Activated CD4-positive, alpha-beta T cell treated with anti-CD3 and anti-CD28 coated beads for 48 hours (primary cell): Measurements from ENCODE around the gene UNC80.

Experiments
- DNase-seq: peaks from one replicate; pipeline ENCODE4 v3.0.0-alpha.2; 2020

The UNC80 gene

DNA sequence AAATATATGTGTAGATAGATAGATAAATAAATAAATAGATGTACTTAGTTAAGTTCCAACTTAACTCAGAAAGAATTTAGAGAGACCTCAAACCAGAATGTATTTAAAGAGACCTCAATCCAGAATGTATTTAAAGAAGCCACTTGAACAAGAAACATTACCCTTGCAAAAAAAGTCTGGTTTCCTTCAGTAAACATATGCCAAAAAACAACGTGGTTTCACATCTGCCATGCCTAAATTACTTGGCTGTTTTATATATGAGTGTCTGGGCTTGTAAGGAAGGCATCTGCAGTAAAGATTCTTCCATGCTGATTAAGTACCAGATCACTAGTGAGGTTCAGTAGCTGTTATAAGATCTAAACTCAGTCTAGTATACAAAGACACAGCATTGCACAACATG, 201.7 kb downstream of the UNC80 start:
- no peak for DNase-seq

DNA sequence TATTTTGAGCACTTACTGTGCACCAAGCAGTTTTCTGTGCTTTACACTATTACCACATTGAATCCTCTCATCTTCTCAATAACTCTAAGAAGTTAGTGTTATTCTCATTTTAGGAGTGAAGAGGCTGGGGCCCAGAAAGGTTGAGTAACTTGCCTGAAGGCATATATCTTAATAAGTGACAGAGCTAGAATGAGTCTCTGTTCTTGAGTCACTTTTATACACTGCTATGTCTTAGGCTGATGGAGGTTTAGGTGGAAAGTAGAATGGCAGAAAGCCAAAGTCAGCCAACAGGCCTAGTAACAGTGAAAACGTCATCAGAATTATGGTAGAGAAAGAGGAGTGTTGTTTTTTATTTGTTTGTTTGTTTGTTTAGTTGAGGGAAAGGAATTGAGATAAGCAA, 202.9 kb downstream of the UNC80 start:
- DNase-seq = no peak

- no peak for DNase-seq
Observed at GRCh38 chr2:209976698-209977385, 205.2 kb downstream of the UNC80 start.

GRCh38 chr2:209977386-209978239, 206.0 kb downstream of the UNC80 start:
- DNase-seq = no peak

- no peak for DNase-seq
Observed at GRCh38 chr2:209984291-209984690, 212.7 kb downstream of the UNC80 start.

DNA sequence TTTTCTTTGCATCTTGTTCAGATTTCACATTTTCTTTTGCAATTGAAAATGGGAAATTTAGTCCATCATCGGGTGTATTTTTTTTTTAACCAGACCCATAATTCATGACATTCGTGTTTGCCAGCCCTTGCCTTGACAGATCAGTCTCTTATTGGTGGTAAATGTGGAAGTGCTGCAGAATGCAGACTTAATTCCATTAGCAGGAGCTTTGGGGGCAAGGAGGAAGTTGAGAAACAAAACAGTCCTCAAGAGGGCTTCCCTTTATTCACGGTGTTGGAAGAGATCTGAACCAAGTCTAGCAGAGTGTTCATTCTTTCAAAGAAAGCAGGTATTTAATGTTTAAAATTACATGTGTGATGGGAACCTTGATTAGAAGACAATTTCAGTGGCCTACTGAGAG, 214.2 kb downstream of the UNC80 start:
- DNase-seq = no peak

DNA sequence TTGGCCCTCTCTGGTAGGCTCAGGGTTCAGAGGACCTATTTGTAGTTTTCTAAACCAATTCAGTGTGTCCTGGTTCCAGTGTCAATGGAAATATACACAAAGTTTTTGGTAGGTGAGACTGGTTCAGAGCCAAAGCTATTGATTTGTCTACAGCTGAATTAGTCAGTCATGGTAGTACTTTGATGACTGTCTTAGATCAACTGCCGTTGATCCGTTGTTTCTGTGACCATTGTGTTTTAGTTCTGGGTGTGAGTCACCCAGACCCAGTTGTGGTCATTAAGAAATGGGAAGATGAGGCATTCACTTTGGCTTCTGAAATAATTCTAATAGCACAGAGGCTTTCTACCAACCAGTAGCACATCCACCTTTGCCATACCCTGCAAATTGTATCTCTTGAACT, 214.8 kb downstream of the UNC80 start:
- DNase-seq = no peak

GRCh38 chr2:209988010-209988409, 216.4 kb downstream of the UNC80 start:
- DNase-seq = no peak

DNA sequence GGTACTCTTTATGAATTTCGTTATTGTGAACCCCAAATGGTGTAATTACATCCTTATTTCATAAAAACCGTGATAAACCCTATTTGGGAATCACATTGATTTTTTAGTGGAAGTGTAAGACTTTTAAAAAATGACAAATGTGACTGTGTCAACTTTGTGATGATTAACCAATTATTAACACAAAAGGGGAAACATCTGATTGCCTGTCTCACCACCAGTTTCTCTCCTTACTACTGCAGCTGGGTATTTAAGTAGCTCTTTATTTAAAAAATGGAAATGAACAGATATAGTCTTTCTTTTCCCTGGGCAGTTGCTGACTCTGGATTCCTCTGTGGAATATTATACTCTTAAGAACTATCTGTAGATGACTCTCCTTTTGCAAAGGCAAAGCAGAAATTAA, 219.2 kb downstream of the UNC80 start:
- DNase-seq = no peak

GRCh38 chr2:209993968-209994367, 222.3 kb downstream of the UNC80 start:
- no peak for DNase-seq

- no peak for DNase-seq
Observed at GRCh38 chr2:209998596-209998995, 227.0 kb downstream of the UNC80 start.

- no peak for DNase-seq
Observed at GRCh38 chr2:210000464-210001324, 229.1 kb downstream of the UNC80 start.

DNA sequence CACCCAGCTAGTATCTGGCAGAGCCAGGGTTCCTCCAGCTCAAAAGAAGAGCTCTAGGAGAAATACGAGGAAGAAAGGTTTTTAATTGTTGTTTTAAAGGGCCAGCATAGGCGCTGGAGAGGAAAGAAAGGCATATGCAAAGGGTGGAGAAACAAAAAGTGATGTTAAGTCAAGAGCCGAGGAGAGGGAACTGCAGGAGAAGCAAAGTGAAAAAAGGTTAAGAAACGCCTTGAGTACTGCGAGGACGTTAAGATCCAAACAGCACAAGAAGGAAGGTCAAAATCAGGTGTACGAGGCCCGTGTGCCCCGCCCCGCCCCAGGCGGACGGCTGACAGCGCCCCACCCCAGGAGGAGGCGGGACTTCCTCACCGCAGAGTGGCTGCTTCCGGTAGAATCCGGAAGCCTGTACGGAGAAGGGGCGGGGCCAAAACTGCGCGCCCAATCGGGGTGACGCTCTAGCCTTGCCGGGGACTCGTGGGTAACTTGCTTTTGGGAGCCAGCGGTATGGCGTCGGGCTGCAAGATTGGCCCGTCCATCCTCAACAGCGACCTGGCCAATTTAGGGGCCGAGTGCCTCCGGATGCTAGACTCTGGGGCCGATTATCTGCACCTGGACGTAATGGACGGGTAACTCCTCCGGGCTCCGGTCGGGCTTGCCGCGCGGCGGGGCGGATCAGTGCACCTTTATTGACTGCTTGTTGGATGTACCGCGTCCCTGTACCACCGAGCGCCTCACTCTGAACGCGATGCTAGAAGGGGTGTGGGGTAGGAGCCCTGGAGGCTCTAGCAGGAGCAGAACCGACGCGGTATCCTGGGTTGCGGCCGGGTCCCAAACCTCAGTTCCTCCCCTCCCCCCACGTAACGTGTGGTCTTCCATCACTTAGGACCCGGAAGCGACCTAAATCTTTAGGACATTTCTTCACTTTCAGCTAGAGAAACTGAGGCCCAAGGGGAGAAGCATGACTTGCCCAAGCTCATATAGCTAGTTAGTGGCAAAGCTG, 230.8 kb downstream of the UNC80 start, which contains the start of gene RPE:
Gene RPE, plus strand, starts transcription at position 481 of the 1,000 bp plus-strand sequence. Its CDS starts 24 bp downstream, at position 505.
- DNase-seq = peak; percentile 99

DNA sequence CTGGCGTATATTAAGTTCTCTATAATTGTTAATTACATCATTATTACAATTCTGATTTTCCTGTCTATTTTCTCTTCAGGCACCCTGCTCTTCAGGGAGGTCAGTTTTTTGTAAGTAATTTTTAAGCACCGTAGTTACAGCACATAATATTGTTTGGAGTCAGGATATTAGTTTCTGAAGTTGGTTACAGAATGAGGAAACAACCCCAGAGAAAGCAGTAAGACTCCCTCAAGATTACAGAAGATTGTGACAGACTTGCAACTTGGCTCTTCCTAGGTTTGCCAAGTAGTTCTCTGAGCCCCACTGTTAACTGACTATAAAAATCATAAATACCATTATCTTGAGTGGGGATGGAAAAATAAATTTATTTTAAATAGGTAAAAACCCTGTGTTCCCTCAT, 231.7 kb downstream of the UNC80 start:
- DNase-seq = no peak

GRCh38 chr2:210004881-210005280, 233.2 kb downstream of the UNC80 start:
- no peak for DNase-seq

DNA sequence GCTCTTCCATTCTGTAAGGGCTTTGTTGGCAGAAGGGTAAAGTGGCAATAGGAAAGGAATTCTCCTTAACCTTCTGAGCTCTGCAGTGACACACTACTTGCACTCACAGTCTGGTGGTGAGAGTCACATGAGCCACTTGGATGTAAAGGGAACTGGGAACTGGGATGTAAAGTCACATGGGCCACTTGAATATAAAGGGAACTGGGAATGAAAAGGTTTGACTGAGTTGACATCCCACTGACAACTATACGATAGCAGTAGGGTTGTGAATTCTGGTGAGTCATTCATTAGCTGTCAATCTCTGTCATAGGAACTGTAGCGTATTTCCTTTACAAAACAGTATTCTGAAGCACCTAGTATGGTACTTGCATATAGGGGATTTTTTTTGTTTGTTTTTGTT, 236.3 kb downstream of the UNC80 start:
- no peak for DNase-seq

DNA sequence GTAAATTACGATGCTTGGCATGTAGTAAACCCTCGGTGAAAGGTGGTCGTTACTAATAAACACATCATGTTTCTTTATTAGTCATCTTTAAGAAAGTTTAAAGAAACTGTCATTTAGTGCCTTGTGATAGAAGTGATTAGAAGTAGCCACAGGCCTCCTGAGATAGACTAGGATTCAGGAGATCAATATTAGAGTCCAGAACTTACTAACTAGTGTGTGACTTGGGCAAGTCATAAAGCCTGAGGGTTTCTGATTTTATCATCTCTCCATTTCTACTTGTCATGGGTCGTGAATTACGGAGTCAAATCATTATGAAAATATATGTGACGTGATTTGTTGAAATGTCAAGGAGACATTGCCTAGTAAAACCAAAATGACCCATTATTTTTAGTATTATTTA, 237.5 kb downstream of the UNC80 start:
- no peak for DNase-seq

- no peak for DNase-seq
Observed at GRCh38 chr2:210009896-210010295, 238.3 kb downstream of the UNC80 start.

GRCh38 chr2:210020138-210020537, 248.5 kb downstream of the UNC80 start:
- DNase-seq = no peak

DNA sequence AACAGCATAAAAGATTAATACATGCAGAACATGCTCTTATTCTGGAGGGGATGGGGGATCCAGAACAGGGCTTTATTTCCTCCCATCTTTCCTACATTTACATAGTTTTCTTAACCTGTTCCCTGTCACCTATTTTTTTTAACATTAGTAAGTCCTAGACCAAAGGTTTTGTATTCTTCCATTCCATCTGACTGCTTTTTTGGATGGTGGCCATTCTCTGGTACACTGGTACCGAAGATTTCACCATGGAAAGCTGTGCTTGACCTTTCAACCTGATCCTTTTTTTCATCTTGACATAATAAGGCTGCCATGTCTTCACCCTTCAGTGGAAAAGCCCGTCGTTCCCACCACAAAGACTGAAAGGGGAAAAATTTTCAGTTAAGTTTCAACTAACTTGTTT, 251.2 kb downstream of the UNC80 start:
- DNase-seq = no peak

GRCh38 chr2:210027608-210028007, 256.0 kb downstream of the UNC80 start:
- DNase-seq = no peak

DNA sequence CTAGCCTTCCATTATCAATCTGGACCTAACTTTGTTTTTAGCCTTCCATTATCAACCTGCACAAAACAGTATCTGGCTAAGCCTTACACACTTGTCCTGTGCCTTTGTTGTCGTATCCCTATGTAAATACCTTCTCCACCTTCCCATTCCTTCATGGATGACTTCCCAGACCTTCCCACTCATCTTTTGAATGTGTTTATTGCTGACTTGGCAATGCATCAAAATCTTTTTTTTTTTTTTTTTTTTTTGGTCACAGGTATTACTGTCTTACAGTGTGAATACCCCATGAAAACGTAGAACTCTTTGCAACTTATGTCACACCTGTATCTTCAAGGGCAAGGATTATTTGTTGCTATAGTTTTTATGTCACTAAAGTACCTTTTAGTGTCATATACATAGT, 256.5 kb downstream of the UNC80 start:
- DNase-seq = no peak
